SU-DHL-6 (cell line): Measurements from ENCODE around the gene CA12.

ENCODE experiments used
- H2AFZ ChIP-seq: fragments of 200-600 bp; sonication (generic); 2 replicates; pipeline ENCODE4 v1.6.1; 2014; ENCODE audit warnings: low read depth, mild to moderate bottlenecking, moderate library complexity, mixed read lengths, antibody characterized with exemption, low read length; ENCODE audit not compliant: severe bottlenecking
- H3F3A ChIP-seq: fragments of 200-600 bp; shearing (Covaris generic); 2 replicates; pipeline ENCODE4 v1.6.0; 2016; ENCODE audit warnings: antibody characterized with exemption, mild to moderate bottlenecking; ENCODE audit not compliant: insufficient read depth
- H3K27ac ChIP-seq: fragments of 200-600 bp; sonication (generic); 2 replicates; pipeline ENCODE4 v1.5.1; 2016; ENCODE audit warnings: low read depth, mild to moderate bottlenecking, low read length, moderate library complexity, mixed read lengths
- H3K27me3 ChIP-seq: fragments of 200-600 bp; sonication (generic), shearing (Covaris generic); 2 replicates; pipeline ENCODE4 v1.6.0; 2014; ENCODE audit warnings: mild to moderate bottlenecking, low read length
- H3K36me3 ChIP-seq: fragments of 200-600 bp; sonication (generic); 2 replicates; pipeline ENCODE4 v1.6.1; 2014; ENCODE audit warnings: mild to moderate bottlenecking, low read length, mixed read lengths
- H3K4me2 ChIP-seq: fragments of 300-600, 200-600 bp; shearing (Covaris generic), sonication (generic); 2 replicates; pipeline ENCODE4 v1.6.0; 2014; ENCODE audit warnings: low read length, low read depth, mild to moderate bottlenecking; ENCODE audit not compliant: poor library complexity, severe bottlenecking
- H3K4me3 ChIP-seq: fragments of 200-600 bp; sonication (generic); 2 replicates; pipeline ENCODE4 v1.5.1; 2014; ENCODE audit warnings: antibody characterized with exemption, low read length, mild to moderate bottlenecking, mixed read lengths; ENCODE audit not compliant: insufficient read depth, poor library complexity, severe bottlenecking
- H3K79me2 ChIP-seq: fragments of 200-600 bp; sonication (generic); 2 replicates; pipeline ENCODE4 v1.6.1; 2014; ENCODE audit warnings: mild to moderate bottlenecking, low read length, moderate library complexity; ENCODE audit not compliant: insufficient read depth
- H3K9ac ChIP-seq: fragments of 200-600 bp; sonication (generic); 2 replicates; pipeline ENCODE4 v1.7.0; 2014; ENCODE audit warnings: mild to moderate bottlenecking, low read length
- H3K9me2 ChIP-seq: fragments of 200-600 bp; sonication (generic); replicated peaks from 2 replicates; pipeline ENCODE4 v1.6.1; 2014; ENCODE audit warnings: low read length; ENCODE audit not compliant: insufficient read depth
- H3K9me3 ChIP-seq: fragments of 200-600 bp; sonication (generic); 2 replicates; pipeline ENCODE4 v1.6.1; 2014; ENCODE audit warnings: low read length, mixed read lengths; ENCODE audit not compliant: insufficient read depth
- H4K20me1 ChIP-seq: fragments of 200-600 bp; sonication (generic); 2 replicates; pipeline ENCODE4 v1.6.1; 2014; ENCODE audit warnings: low read depth, mild to moderate bottlenecking, antibody characterized with exemption, low read length, moderate library complexity, mixed read lengths
- CTCF ChIP-seq: fragments of 200-600 bp; sonication (generic); IDR thresholded peaks from one replicate; pipeline ENCODE4 v1.5.1; 2017; ENCODE audit warnings: antibody characterized with exemption, mild to moderate bottlenecking, low read length, moderate library complexity; ENCODE audit not compliant: insufficient read depth, poor library complexity, severe bottlenecking
- EZH2phosphoT487 ChIP-seq: fragments of 200-600 bp; sonication (generic), shearing (Covaris generic); conservative IDR thresholded peaks from 2 replicates; pipeline ENCODE4 v1.6.1; 2018; ENCODE audit warnings: mild to moderate bottlenecking, antibody characterized with exemption, low read length, moderate library complexity, mixed read lengths

Gene CA12

GRCh38 chr15:63367390-63367789, 14.3 kb downstream of the CA12 start:
- TF ChIP-seq CTCF, result no peak
- TF ChIP-seq EZH2phosphoT487, result no peak
- Histone ChIP-seq H3K9ac (no peak overlapping the region), H3K36me3 (no peaks in the 10 kb centered on the region), H3K79me2 (no peaks in the 10 kb centered on the region), H4K20me1 (no peaks in the 10 kb centered on the region), H3F3A (no peaks in the 10 kb centered on the region), H3K9me2 (no peaks in the 10 kb centered on the region), H2AFZ (no peak overlapping the region), H3K4me3 (no peak overlapping the region), H3K9me3 (no peaks in the 10 kb centered on the region), H3K27ac (no peak overlapping the region), H3K27me3 (no peaks in the 10 kb centered on the region), H3K4me2 (no peak overlapping the region)

GRCh38 chr15:63366451-63366850, 15.2 kb downstream of the CA12 start:
- Histone ChIP-seq H3K27ac (no peak overlapping the region), H4K20me1 (no peaks in the 10 kb centered on the region), H3K9ac (no peak overlapping the region), H3K79me2 (no peaks in the 10 kb centered on the region), H3K4me3 (no peak overlapping the region), H3K4me2 (no peak overlapping the region), H3K9me3 (no peaks in the 10 kb centered on the region), H3K27me3 (no peaks in the 10 kb centered on the region), H3K9me2 (no peaks in the 10 kb centered on the region), H3K36me3 (no peaks in the 10 kb centered on the region), H2AFZ (no peak overlapping the region), H3F3A (no peaks in the 10 kb centered on the region)
- no peak for TF ChIP-seq CTCF
- TF ChIP-seq EZH2phosphoT487, result no peak

- no peaks in the 10 kb centered on the region for H3K27me3 ChIP-seq
- no peaks in the 10 kb centered on the region for H4K20me1 ChIP-seq
- no peak overlapping the region for H3K4me2 ChIP-seq
- H3K4me3 ChIP-seq, result no peak overlapping the region
- no peaks in the 10 kb centered on the region for H3K9me3 ChIP-seq
- no peaks in the 10 kb centered on the region for H3K9me2 ChIP-seq
- no peaks in the 10 kb centered on the region for H3F3A ChIP-seq
- no peak for TF ChIP-seq CTCF
- no peak for TF ChIP-seq EZH2phosphoT487
- no peak overlapping the region for H3K27ac ChIP-seq
- no peaks in the 10 kb centered on the region for H3K36me3 ChIP-seq
- no peaks in the 10 kb centered on the region for H3K79me2 ChIP-seq
- no peak overlapping the region for H2AFZ ChIP-seq
- no peak overlapping the region for H3K9ac ChIP-seq
Measured at GRCh38 chr15:63365273-63365680, 16.4 kb downstream of the CA12 start.
